Uterine smooth muscle cell (primary cell): ENCODE measurements around the gene POFUT1. TPM values are rescaled to one million over a fixed set of nuclear protein-coding genes. Genes with fewer than 3 reads are reported as not detected.

Experiments used
- total RNA-seq: library from RNA; depleted of rRNA; stranded (reverse); fragments of >200 nt; gene quantifications from 2 replicates; pipeline ENCODE4 v1.2.3, GENCODE V29; 2014

The POFUT1 gene
- 45.1 and 45.5 TPM in 2 replicates for total RNA-seq

GRCh38 chr20:32207626-32208498 lies at the start of gene POFUT1, which contains the start of gene PLAGL2:
TSS of gene POFUT1 (plus strand) at chr20:32207880. CDS start at chr20:32207942, 62 bp downstream.
TSS of gene PLAGL2 (minus strand) at chr20:32207743. CDS start at chr20:32202178, 5,565 bp downstream.

GRCh38 chr20:32277361-32278198 lies 69.9 kb downstream of the POFUT1 start, which contains the start of gene KIF3B:
TSS of gene KIF3B (plus strand) at chr20:32277651. CDS start at chr20:32309778, 32,127 bp downstream.

Other genes starting within 250 kb of the POFUT1 start
- under 0.01 TPM in 1 of 2 replicates, not detected in the other for gene XKR7, start 239.7 kb upstream of the POFUT1 start, total RNA-seq
- gene CCM2L, start 197.4 kb upstream of the POFUT1 start, total RNA-seq: under 0.01 TPM in 1 of 2 replicates, not detected in the other
- not detected in 2 replicates for gene HCK, start 155.6 kb upstream of the POFUT1 start, total RNA-seq
- gene TM9SF4, start 98.2 kb upstream of the POFUT1 start, total RNA-seq: 25.5 and 35.4 TPM in 2 replicates
- 2.2 and 2.9 TPM in 2 replicates for gene PLAGL2, start 137 bp upstream of the POFUT1 start, total RNA-seq
- gene KIF3B, start 69.8 kb downstream of the POFUT1 start, total RNA-seq: 30.3 and 30.7 TPM in 2 replicates
- gene ASXL1, start 150.5 kb downstream of the POFUT1 start, total RNA-seq: 41.6 and 52.5 TPM in 2 replicates